Peyer's patch (tissue), 4 donors: ENCODE measurements around the gene AFDN. TPM values are rescaled to one million over a fixed set of nuclear protein-coding genes. Genes with fewer than 3 reads are reported as not detected.

ENCODE experiments used
- DNase-seq, 3 donors: peaks; one replicate each; pipeline ENCODE4 v3.0.0-alpha.2; 2017 to 2019
- H3K27ac ChIP-seq, 4 donors: fragments of 200-600 bp; sonication (generic); one replicate each; pipeline ENCODE4 v1.5.1; 2016 to 2019
- H3K27me3 ChIP-seq, 2 donors: fragments of 200-600 bp; sonication (generic); one replicate each; pipeline ENCODE4 v1.5.1; 2019
- H3K36me3 ChIP-seq, 3 donors: fragments of 200-600 bp; sonication (generic); one replicate each; pipeline ENCODE4 v1.5.1; 2016 to 2019
- H3K4me1 ChIP-seq, 4 donors: fragments of 200-600 bp; sonication (generic); one replicate each; pipeline ENCODE4 v1.5.1; 2016 to 2019
- H3K4me3 ChIP-seq, 4 donors: fragments of 200-600 bp; sonication (generic); 1 replicate in 3 of 4; 2 replicates in 1 of 4; pipeline ENCODE4 v1.5.1; 2016 to 2019; ENCODE audit warnings: mild to moderate bottlenecking in 1 of 4
- H3K9me3 ChIP-seq, 4 donors: fragments of 200-600 bp; sonication (generic); one replicate each; pipeline ENCODE4 v1.5.1; 2016 to 2019; ENCODE audit warnings: mild to moderate bottlenecking in 1 of 4
- CTCF ChIP-seq, 6 experiments: fragments of 450-650 bp in 4 of 6; fragments of 200-600 bp in 2 of 6; sonication (generic) in 1 of 6; IDR thresholded peaks; one replicate each; pipeline ENCODE4 v1.5.1; 2017 to 2019; ENCODE audit warnings: antibody characterized with exemption in 6 of 6, mild to moderate bottlenecking in 3 of 6, moderate library complexity in 1 of 6
- POLR2A ChIP-seq, 2 donors: fragments of 450-650 bp; IDR thresholded peaks; one replicate each; pipeline ENCODE4 v1.5.1; 2017; ENCODE audit warnings: antibody characterized with exemption in 2 of 2, mild to moderate bottlenecking in 2 of 2, moderate library complexity in 2 of 2
- total RNA-seq, 4 donors: library from RNA; depleted of rRNA; stranded (reverse); fragments of >200 nt; gene quantifications; one replicate each; pipeline ENCODE4 v1.1.0, GENCODE V29; 2016

AFDN gene
- total RNA-seq, 4 donors from 2014 or later = 265 to 326 (median 313) TPM

DNA sequence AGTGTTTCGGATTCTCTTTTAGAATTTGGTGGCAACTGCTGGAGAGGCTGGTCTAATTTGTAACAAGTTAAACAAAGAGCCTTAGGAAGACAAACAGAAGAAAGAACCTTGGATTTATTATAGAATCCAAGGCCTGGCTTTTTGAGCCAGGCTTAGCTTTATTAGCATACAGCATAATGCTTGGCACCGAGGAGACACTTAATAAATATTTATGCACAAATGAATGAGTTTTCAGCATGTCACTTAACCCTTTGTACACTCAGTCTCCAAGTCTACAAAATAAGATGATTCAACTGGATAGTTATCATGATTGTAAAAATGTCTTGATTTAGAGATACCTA, 38.2 kb upstream of the AFDN start:
- TF ChIP-seq POLR2A (IDR thresholded peaks at IDR 0.05) (no peak), CTCF (IDR thresholded peaks at IDR 0.05) (no peak)

DNA sequence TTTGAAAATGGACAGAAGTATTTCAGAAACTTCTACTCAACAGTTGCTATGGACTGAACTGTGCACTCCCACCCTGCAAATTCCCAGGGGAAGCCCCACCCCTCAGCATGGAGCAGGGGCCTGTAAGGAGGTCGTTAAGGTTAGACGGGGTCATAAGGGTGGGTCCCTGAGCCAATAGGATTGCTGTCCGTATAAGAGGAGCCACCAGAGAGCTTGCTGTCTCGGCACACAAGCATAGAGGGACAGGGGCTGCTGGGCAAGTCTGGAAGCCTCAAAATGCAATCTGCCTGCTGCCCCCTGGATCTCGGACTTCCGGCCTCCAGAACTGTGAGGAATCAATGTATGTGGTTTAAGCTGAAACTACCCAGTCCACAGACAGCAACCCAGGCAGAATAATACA, 37.4 kb upstream of the AFDN start:
- no peaks in the 10 kb centered on the region for H3K36me3 ChIP-seq
- no peak overlapping the region for H3K4me3 ChIP-seq
- no peaks in the 10 kb centered on the region for H3K9me3 ChIP-seq
- no peak for DNase-seq
- TF ChIP-seq CTCF (IDR thresholded peaks at IDR 0.05) (no peak), POLR2A (IDR thresholded peaks at IDR 0.05) (no peak)
- peaks cover 0 to 45% (median 0%) of the 10 kb centered on the region in 4 donors for H3K4me1 ChIP-seq
- H3K27ac ChIP-seq = no peak overlapping the region
- H3K27me3 ChIP-seq = no peaks in the 10 kb centered on the region

More for the DNA sequence above, 38.2 kb upstream of the AFDN start:
- Histone ChIP-seq H3K27me3 (no peaks in the 10 kb centered on the region), H3K4me1 (peaks cover 0 to 40% (median 0%) of the 10 kb centered on the region in 4 donors), H3K36me3 (no peaks in the 10 kb centered on the region), H3K27ac (no peak overlapping the region), H3K4me3 (no peak overlapping the region), H3K9me3 (no peaks in the 10 kb centered on the region)
- DNase-seq = no peak

DNA sequence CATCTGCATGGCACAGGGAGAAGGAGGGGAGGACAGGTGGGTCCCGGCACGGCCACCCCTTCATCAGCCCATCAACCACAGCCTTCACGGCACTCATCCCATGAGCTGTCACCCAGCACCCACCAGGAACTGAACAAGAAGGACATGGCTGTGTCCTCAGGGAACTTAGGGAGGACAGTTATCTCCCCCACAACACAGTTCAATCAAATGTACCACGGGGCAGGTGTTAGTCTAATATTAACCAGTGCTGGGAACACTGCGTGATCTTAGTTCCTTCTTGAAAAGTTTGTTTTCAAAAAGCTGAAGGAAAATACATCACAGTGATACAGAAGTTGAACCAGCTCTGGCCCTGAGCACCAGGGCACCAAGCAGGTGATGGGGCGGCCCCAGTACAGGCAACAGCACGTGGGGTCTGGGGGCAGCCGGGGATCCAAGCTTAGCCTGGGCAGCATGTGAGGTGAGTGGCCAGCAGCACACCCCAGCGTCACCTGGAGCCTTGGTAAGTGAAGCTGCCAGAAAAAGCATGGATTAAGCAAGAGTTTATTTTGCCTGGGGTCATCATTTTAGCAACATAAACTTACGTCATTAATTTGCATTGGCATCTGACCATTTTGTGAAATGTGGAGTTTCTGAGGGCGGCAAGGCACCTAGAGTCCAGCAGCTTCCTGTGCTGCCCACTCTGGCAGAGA, 35.5 kb upstream of the AFDN start:
- Histone ChIP-seq H3K9me3 (no peaks in the 10 kb centered on the region), H3K27me3 (no peaks in the 10 kb centered on the region), H3K4me1 (peaks cover 0 to 61% (median 0%) of the 10 kb centered on the region in 4 donors), H3K27ac (peak overlapping the region in 1 of 4 donors; percentile 6), H3K36me3 (no peaks in the 10 kb centered on the region), H3K4me3 (peak overlapping the region in 1 of 4 donors; percentile 2)
- TF ChIP-seq POLR2A (IDR thresholded peaks at IDR 0.05) (no peak), CTCF (IDR thresholded peaks at IDR 0.05) (no peak)
- no peak for DNase-seq

DNA sequence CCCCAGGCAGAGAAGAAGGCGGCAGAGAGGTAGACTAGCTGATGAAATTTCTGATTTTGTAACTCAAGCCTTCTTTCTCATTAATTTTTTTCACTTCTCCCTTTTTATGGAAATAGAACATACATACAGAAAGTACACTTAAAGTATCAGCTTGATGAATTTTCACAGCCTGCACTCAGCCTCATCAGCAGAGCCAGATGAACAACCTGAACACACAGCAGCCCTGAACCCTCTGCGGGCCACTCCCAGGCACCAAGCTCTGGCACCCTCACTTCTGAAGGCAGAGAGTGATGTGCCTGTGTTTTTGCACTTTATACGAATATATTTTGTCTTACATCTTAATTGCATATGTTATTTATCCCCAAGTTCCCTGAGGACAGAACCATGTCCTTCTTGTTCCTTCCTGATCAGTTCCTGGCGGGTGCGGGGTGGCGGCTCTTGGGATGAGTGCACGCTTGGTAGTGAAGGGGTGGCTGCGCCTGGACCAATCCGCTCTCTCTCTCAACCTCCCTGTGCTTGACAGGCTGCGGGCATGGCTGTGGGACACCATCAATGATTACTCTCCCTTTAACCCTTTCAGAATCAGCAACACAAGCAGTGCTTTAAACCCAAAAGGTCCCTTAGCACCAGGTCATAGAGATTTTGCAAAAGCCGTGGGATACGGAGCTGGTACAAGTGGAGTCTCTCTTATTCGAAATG, 34.8 kb upstream of the AFDN start:
- no peak overlapping the region for H3K27ac ChIP-seq
- DNase-seq = no peak
- H3K9me3 ChIP-seq = no peaks in the 10 kb centered on the region
- H3K4me1 ChIP-seq = peaks cover 0 to 57% (median 0%) of the 10 kb centered on the region in 4 donors
- no peaks in the 10 kb centered on the region for H3K27me3 ChIP-seq
- H3K4me3 ChIP-seq = no peak overlapping the region
- H3K36me3 ChIP-seq = no peaks in the 10 kb centered on the region
- TF ChIP-seq CTCF (IDR thresholded peaks at IDR 0.05) = no peak
- TF ChIP-seq POLR2A (IDR thresholded peaks at IDR 0.05) = no peak

- no peaks in the 10 kb centered on the region for H3K9me3 ChIP-seq
- no peaks in the 10 kb centered on the region for H3K36me3 ChIP-seq
- no peaks in the 10 kb centered on the region for H3K27me3 ChIP-seq
- DNase-seq = no peak
- H3K4me1 ChIP-seq = peaks cover 0 to 44% (median 0%) of the 10 kb centered on the region in 4 donors
- peak overlapping the region in 2 of 4 donors; percentile 1 to 70 for H3K27ac ChIP-seq
- no peak for TF ChIP-seq POLR2A (IDR thresholded peaks at IDR 0.05)
- no peak for TF ChIP-seq CTCF (IDR thresholded peaks at IDR 0.05)
- no peak overlapping the region for H3K4me3 ChIP-seq
These were observed 33.3 kb upstream of the AFDN start for GRCh38 chr6:167793421-167793820.
